K562 (cell line): ENCODE measurements around the gene CD248. TPM values are rescaled to one million over a fixed set of nuclear protein-coding genes. Genes with fewer than 3 reads are reported as not detected.
A peak's percentile ranks its signal among the peaks of the same experiment; 100 is the strongest.

Experiments used
- CBFA2T2 ChIP-seq: fragments of 450-650 bp; conservative IDR thresholded peaks from 2 replicates; pipeline ENCODE4 v1.6.1; 2017; ENCODE audit warnings: mild to moderate bottlenecking
- ETV6 ChIP-seq, 3 experiments: fragments of 150-350 bp in 1 of 3; sonication (generic) in 1 of 3; formaldehyde crosslinking in 1 of 3; IDR thresholded peaks; 2 replicates each; pipeline versions ENCODE4 v1.6.1 to v1.8.0; 2014 to 2022; ENCODE audit warnings: borderline replicate concordance in 2 of 3, low read depth in 2 of 3, antibody characterized with exemption in 1 of 3, low read length in 1 of 3, mild to moderate bottlenecking in 1 of 3, missing genetic modification reagents in 1 of 3
- FOXP1 ChIP-seq: sonication (generic); formaldehyde crosslinking; IDR thresholded peaks from 2 replicates; pipeline ENCODE4 v1.8.0; 2022; ENCODE audit warnings: mild to moderate bottlenecking, missing genetic modification reagents
- HSF4 ChIP-seq: fragments of 250-450 bp; sonication (Bioruptor Pico); IDR thresholded peaks from 2 replicates; pipeline ENCODE4 v2.1.2; 2022; ENCODE audit warnings: mild to moderate bottlenecking, moderate library complexity, borderline replicate concordance
- NR2C2 ChIP-seq, 2 experiments: fragments of 200-800 bp in 1 of 2; sonication (Bioruptor generic) in 1 of 2; sonication (generic) in 1 of 2; formaldehyde crosslinking in 1 of 2; IDR thresholded peaks; 2 replicates each; pipeline versions ENCODE4 v1.6.1 to v1.8.0; 2016 to 2022; ENCODE audit warnings: mild to moderate bottlenecking in 1 of 2, missing compliant biosample characterization in 1 of 2, missing genetic modification characterization in 1 of 2, missing genetic modification reagents in 1 of 2
- POLR3A ChIP-seq: IDR thresholded peaks from 2 replicates; pipeline ENCODE4 v1.6.1; 2011; ENCODE audit warnings: borderline replicate concordance, mild to moderate bottlenecking, moderate library complexity; ENCODE audit not compliant: insufficient read length, insufficient read depth; ENCODE audit errors: extremely low read depth
- RFX7 ChIP-seq: fragments of 250-450 bp; sonication (Bioruptor Pico); IDR thresholded peaks from 2 replicates; pipeline ENCODE4 v1.5.1; 2021; ENCODE audit warnings: mild to moderate bottlenecking
- SAP30 ChIP-seq: fragments of 200-600 bp; sonication (generic); IDR thresholded peaks from 2 replicates; pipeline ENCODE4 v1.6.1; 2012; ENCODE audit warnings: borderline replicate concordance, low read depth, mild to moderate bottlenecking, moderate library complexity, low read length, control low read depth, inconsistent platforms; ENCODE audit not compliant: insufficient read depth, poor library complexity, severe bottlenecking
- polyA plus RNA-seq, 8 experiments: library from polyadenylated mRNA; depleted of rRNA in 4 of 8; stranded (reverse) in 5 of 8; unstranded in 3 of 8; fragments of >200 nt; fragmentation: Nextera tagmentation in 2 of 8; fragmentation: Illumina TruSeq in 1 of 8; extraction: Ambion mirVana in 2 of 8; extraction: Trizol in 1 of 8; gene quantifications; 2 replicates each; pipeline versions ENCODE4 v1.2.1 to v1.2.3, GENCODE V29; 2011 to 2014; ENCODE audit warnings: inconsistent platforms in 1 of 8, missing spikeins in 1 of 8
- total RNA-seq, 7 experiments: library from RNA; depleted of rRNA in 6 of 7; stranded (reverse); fragments of >200 nt in 6 of 7; fragmentation: Illumina TruSeq in 2 of 7; extraction: Trizol in 2 of 7; gene quantifications; 2 replicates each; pipeline versions ENCODE4 v1.2.1 to v1.2.3, GENCODE V29; 2011 to 2021; ENCODE audit warnings: low replicate concordance in 1 of 7
- TF ChIP-seq, protein P1 (sequence below): fragments of 150-350 bp; IDR thresholded peaks from 2 replicates; pipeline ENCODE4 v1.6.1; 2014; ENCODE audit warnings: low read depth, mild to moderate bottlenecking, low read length, borderline replicate concordance
- TF ChIP-seq, protein P2 (sequence below): fragments of 450-650 bp; IDR thresholded peaks from 2 replicates; pipeline ENCODE4 v1.7.0; 2016; ENCODE audit warnings: borderline replicate concordance
- TF ChIP-seq, protein P3 (sequence below): IDR thresholded peaks from 3 replicates; pipeline ENCODE4 v1.6.1; 2011; ENCODE audit warnings: borderline replicate concordance, mild to moderate bottlenecking, moderate library complexity; ENCODE audit not compliant: insufficient read length; ENCODE audit errors: extremely low read depth
- TF ChIP-seq, protein P4 (sequence below): fragments of 450-650 bp; formaldehyde crosslinking; IDR thresholded peaks from 2 replicates; pipeline ENCODE4 v1.4.0; 2020; ENCODE audit warnings: mild to moderate bottlenecking, moderate library complexity

Gene CD248
- total and polyA plus RNA-seq, 9 of the 15 experiments (the other 6 are each of a cell fraction or from before 2014, with no cell fraction given), result 0.09 TPM; not detected in 8

DNA sequence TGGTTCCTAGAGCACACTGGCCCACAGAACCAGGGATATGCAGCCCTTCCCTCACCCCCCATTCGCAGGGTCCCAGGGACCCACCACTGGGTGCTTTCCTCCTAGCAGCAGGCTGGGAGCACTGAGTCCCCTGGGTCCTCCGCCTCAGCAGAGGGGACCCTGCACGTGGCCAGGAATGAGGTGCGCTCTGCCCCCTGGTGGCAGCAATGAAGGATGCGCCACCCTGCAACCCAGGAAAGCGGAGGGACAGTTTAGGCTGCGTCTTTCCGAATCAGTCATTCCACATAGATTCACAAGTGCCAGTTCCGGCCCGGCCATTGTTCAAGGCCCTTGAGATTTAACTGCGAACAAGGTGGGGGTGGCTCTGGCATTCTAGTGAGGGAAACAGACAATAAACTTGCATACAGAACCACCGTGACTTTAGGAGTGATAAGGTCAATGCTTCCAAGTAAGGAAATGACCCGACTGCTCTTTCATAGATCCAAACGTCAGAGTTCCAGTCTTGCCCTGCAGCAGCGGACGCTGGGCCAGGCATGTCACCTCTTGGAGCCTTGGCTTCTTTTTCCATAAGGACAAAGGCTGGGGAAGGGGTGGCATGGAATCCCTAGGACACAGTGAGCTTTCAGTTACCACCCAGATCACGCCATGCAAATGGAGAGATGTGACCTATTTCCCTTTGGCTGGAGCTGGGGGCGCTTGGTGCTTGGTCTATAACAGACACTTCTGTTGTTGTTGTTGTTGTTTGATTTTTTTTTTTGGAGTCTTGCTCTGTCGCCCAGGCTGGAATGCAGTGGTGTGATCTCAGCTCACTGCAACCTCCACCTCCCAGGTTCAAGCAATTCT is 11.7 kb upstream of the CD248 start (continued):
- TF ChIP-seq, protein P1, sequence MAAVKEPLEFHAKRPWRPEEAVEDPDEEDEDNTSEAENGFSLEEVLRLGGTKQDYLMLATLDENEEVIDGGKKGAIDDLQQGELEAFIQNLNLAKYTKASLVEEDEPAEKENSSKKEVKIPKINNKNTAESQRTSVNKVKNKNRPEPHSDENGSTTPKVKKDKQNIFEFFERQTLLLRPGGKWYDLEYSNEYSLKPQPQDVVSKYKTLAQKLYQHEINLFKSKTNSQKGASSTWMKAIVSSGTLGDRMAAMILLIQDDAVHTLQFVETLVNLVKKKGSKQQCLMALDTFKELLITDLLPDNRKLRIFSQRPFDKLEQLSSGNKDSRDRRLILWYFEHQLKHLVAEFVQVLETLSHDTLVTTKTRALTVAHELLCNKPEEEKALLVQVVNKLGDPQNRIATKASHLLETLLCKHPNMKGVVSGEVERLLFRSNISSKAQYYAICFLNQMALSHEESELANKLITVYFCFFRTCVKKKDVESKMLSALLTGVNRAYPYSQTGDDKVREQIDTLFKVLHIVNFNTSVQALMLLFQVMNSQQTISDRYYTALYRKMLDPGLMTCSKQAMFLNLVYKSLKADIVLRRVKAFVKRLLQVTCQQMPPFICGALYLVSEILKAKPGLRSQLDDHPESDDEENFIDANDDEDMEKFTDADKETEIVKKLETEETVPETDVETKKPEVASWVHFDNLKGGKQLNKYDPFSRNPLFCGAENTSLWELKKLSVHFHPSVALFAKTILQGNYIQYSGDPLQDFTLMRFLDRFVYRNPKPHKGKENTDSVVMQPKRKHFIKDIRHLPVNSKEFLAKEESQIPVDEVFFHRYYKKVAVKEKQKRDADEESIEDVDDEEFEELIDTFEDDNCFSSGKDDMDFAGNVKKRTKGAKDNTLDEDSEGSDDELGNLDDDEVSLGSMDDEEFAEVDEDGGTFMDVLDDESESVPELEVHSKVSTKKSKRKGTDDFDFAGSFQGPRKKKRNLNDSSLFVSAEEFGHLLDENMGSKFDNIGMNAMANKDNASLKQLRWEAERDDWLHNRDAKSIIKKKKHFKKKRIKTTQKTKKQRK, result no peak
- TF ChIP-seq, protein P2, sequence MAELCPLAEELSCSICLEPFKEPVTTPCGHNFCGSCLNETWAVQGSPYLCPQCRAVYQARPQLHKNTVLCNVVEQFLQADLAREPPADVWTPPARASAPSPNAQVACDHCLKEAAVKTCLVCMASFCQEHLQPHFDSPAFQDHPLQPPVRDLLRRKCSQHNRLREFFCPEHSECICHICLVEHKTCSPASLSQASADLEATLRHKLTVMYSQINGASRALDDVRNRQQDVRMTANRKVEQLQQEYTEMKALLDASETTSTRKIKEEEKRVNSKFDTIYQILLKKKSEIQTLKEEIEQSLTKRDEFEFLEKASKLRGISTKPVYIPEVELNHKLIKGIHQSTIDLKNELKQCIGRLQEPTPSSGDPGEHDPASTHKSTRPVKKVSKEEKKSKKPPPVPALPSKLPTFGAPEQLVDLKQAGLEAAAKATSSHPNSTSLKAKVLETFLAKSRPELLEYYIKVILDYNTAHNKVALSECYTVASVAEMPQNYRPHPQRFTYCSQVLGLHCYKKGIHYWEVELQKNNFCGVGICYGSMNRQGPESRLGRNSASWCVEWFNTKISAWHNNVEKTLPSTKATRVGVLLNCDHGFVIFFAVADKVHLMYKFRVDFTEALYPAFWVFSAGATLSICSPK, result no peak
- TF ChIP-seq, protein P3, sequence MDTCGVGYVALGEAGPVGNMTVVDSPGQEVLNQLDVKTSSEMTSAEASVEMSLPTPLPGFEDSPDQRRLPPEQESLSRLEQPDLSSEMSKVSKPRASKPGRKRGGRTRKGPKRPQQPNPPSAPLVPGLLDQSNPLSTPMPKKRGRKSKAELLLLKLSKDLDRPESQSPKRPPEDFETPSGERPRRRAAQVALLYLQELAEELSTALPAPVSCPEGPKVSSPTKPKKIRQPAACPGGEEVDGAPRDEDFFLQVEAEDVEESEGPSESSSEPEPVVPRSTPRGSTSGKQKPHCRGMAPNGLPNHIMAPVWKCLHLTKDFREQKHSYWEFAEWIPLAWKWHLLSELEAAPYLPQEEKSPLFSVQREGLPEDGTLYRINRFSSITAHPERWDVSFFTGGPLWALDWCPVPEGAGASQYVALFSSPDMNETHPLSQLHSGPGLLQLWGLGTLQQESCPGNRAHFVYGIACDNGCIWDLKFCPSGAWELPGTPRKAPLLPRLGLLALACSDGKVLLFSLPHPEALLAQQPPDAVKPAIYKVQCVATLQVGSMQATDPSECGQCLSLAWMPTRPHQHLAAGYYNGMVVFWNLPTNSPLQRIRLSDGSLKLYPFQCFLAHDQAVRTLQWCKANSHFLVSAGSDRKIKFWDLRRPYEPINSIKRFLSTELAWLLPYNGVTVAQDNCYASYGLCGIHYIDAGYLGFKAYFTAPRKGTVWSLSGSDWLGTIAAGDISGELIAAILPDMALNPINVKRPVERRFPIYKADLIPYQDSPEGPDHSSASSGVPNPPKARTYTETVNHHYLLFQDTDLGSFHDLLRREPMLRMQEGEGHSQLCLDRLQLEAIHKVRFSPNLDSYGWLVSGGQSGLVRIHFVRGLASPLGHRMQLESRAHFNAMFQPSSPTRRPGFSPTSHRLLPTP, result no peak
- TF ChIP-seq HSF4, result no peak
- TF ChIP-seq, protein P4, sequence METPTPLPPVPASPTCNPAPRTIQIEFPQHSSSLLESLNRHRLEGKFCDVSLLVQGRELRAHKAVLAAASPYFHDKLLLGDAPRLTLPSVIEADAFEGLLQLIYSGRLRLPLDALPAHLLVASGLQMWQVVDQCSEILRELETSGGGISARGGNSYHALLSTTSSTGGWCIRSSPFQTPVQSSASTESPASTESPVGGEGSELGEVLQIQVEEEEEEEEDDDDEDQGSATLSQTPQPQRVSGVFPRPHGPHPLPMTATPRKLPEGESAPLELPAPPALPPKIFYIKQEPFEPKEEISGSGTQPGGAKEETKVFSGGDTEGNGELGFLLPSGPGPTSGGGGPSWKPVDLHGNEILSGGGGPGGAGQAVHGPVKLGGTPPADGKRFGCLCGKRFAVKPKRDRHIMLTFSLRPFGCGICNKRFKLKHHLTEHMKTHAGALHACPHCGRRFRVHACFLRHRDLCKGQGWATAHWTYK (CRISPR knock-in tag), result 0 out of 2 replicates have a peak, but pooled peaks have one; percentile 39
- TF ChIP-seq NR2C2 (CRISPR knock-in tag; IDR thresholded peaks at IDR 0.05), result peak; percentile 64; the same call in 1 of the 2 replicates
- no peak for TF ChIP-seq NR2C2 (tag; IDR thresholded peaks at IDR 0.05)
- no peak for TF ChIP-seq ETV6 (IDR thresholded peaks at IDR 0.05; ENCODE audit: borderline replicate concordance in 1 of 2, low read depth in 2 of 2, low read length in 1 of 2)
- no peak for TF ChIP-seq ETV6 (CRISPR knock-in tag; IDR thresholded peaks at IDR 0.05; ENCODE audit: borderline replicate concordance)
- no peak for TF ChIP-seq SAP30
- TF ChIP-seq CBFA2T2, result no peak
- peak; percentile 61; the same call in 1 of the 2 replicates for TF ChIP-seq FOXP1
- TF ChIP-seq POLR3A, result no peak
- no peak for TF ChIP-seq RFX7 (CRISPR knock-in tag)
